ENCODE data around the gene PSMC2. TPM values are rescaled to one million over a fixed set of nuclear protein-coding genes. Genes with fewer than 3 reads are reported as not detected.

The PSMC2 gene
- total and polyA plus RNA-seq, 7 donors: 146 to 524 (median 244) TPM

DNA sequence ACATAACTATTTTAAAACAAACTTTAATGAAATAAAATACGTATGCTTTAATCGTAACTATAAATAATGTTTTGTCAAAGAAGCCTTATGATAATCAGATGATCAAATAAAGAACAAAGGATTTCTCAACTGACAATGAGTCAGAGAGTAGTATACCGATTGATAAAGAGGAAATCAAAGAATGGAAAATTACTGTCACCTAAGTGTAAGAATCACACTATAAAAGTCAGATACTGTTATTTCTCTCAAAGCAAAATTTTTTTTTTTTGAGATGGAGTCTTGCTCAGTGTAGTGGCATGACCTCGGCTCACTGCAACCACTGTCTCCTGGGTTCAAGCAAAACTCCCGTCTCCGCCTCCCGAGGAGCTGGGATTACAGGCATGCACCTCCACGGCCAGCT, 21.7 kb upstream of the PSMC2 start:
- Histone ChIP-seq H3K27me3 (ENCODE audit: insufficient read depth in 3 of 3, low read length in 2 of 3) (no peaks in the 10 kb centered on the region), H3K4me3 (no peak overlapping the region), H3K9me3 (no peaks in the 10 kb centered on the region), H3K36me3 (ENCODE audit: insufficient read depth in 1 of 2, low read depth in 1 of 2) (peaks cover 0 to 96% of the 10 kb centered on the region in 2 donors), H3K4me1 (no peaks in the 10 kb centered on the region), H3K27ac (no peak overlapping the region)
- ATAC-seq (no peak), DNase-seq (no peak)
- intact Hi-C loops (cut with DNase I): no loop called here
- TF ChIP-seq, protein P1, sequence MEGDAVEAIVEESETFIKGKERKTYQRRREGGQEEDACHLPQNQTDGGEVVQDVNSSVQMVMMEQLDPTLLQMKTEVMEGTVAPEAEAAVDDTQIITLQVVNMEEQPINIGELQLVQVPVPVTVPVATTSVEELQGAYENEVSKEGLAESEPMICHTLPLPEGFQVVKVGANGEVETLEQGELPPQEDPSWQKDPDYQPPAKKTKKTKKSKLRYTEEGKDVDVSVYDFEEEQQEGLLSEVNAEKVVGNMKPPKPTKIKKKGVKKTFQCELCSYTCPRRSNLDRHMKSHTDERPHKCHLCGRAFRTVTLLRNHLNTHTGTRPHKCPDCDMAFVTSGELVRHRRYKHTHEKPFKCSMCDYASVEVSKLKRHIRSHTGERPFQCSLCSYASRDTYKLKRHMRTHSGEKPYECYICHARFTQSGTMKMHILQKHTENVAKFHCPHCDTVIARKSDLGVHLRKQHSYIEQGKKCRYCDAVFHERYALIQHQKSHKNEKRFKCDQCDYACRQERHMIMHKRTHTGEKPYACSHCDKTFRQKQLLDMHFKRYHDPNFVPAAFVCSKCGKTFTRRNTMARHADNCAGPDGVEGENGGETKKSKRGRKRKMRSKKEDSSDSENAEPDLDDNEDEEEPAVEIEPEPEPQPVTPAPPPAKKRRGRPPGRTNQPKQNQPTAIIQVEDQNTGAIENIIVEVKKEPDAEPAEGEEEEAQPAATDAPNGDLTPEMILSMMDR (IDR thresholded peaks at IDR 0.05): no peak
- WGBS, 3 donors: 89 to 91% (median 91%) methylated on average over 8 of the region's 8 CpGs

DNA sequence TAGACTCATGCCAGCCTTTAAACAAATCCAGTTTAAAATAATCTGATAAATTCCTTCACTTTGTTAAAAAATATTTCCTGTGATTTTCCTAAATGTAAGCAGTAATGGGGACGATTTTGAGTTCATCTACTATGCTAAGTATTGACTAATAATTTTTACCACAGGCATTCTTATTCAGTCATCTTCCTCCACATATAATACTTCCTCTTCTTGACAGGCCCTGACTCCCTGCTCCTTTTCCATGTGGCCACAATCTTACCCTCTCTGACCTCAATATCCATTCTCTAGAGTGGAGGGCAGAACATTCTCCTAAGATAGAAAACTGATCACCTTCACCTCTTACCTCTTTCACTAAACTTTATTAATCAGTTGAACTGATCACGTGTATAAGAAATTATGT, 10.7 kb upstream of the PSMC2 start:
- 91 to 99% (median 93%) methylated on average over 2 of the region's 2 CpGs for WGBS, 3 donors
- Histone ChIP-seq H3K36me3 (ENCODE audit: insufficient read depth in 1 of 2, low read depth in 1 of 2) (peaks cover 5 to 88% of the 10 kb centered on the region in 2 donors), H3K27me3 (ENCODE audit: insufficient read depth in 3 of 3, low read length in 2 of 3) (no peaks in the 10 kb centered on the region), H3K4me1 (no peaks in the 10 kb centered on the region), H3K9me3 (no peaks in the 10 kb centered on the region), H3K27ac (no peak overlapping the region), H3K4me3 (no peak overlapping the region)
- no peak for ATAC-seq
- DNase-seq: no peak
- intact Hi-C loops (cut with DNase I): no loop called here
- TF ChIP-seq, protein P1 (IDR thresholded peaks at IDR 0.05): no peak

DNA sequence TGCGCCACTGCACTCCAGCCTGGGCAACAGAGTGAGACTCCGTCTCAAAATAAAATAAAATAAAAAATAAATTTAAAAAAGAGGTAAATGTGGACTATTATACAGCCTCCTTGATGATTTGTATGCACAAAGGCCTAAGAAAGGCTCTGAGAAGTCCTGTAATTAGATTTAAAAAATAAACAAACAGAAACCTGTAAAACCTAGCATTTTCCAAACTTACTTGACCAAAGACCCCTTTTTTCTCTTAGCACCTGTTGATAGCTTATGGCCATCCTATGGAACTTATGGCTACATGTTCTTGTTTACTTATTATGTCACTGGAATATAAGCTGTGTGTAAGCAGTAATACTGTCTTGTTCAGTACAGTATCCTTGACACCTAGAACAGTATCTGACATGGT, 8.6 kb upstream of the PSMC2 start:
- Histone ChIP-seq H3K36me3 (ENCODE audit: insufficient read depth in 1 of 2, low read depth in 1 of 2) (peaks cover 5 to 84% of the 10 kb centered on the region in 2 donors), H3K27ac (no peak overlapping the region), H3K27me3 (ENCODE audit: insufficient read depth in 3 of 3, low read length in 2 of 3) (no peaks in the 10 kb centered on the region), H3K9me3 (no peaks in the 10 kb centered on the region), H3K4me3 (no peak overlapping the region), H3K4me1 (peaks cover 9% of the 10 kb centered on the region)
- TF ChIP-seq, protein P1 (IDR thresholded peaks at IDR 0.05): no peak
- ATAC-seq (no peak), DNase-seq (no peak)
- 94 to 100% (median 99%) methylated on average over 2 of the region's 2 CpGs for WGBS, 3 donors
- intact Hi-C loops (cut with DNase I): no loop called here

DNA sequence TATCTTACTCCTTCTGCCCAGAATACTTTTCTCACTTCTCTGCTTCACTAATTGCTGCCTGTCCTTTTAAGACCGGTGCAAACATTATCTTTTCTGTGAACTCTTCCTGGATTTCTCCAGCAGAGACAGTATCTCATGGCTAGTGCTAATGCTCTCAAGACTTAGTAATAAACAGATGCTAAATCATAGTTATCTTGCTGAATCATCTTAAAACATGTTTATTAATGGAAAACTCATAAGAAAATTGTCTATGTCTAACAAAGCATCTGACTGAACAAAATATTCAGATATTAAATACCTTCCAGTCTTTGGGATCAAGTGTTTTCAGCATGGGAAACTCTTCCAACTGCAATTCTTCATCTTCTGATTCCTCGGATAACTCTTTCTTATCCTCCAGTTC, 6.0 kb upstream of the PSMC2 start:
- Histone ChIP-seq H3K27ac (no peak overlapping the region), H3K27me3 (ENCODE audit: insufficient read depth in 3 of 3, low read length in 2 of 3) (no peaks in the 10 kb centered on the region), H3K9me3 (no peaks in the 10 kb centered on the region), H3K4me3 (no peak overlapping the region), H3K36me3 (ENCODE audit: insufficient read depth in 1 of 2, low read depth in 1 of 2) (peaks cover 5 to 58% of the 10 kb centered on the region in 2 donors), H3K4me1 (peaks cover 15% of the 10 kb centered on the region)
- 86 to 89% (median 86%) methylated on average over 2 of the region's 2 CpGs for WGBS, 3 donors
- ATAC-seq (no peak), DNase-seq (no peak)
- intact Hi-C loops (cut with DNase I): no loop called here
- TF ChIP-seq, protein P1 (IDR thresholded peaks at IDR 0.05): no peak

DNA sequence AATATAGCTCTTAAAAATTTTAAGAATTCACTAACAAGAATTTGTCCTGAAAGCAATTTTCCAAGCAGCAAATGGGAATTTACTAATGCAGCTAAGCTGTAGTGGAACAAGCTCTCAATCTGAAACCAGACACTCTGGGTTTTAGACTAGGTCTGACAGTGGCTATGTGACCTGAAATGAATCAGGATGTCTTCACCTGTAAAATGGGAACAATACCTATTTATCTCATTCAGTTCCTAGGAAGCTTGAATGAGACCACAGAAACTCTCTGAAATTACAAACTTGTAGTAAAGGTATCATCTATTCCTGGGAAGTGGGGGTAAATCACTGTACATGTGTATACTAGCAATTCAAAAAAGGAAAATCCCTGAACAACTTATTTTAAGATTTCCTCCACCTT, 4.1 kb upstream of the PSMC2 start:
- ATAC-seq (no peak), DNase-seq (no peak)
- Histone ChIP-seq H3K9me3 (no peaks in the 10 kb centered on the region), H3K27me3 (ENCODE audit: insufficient read depth in 3 of 3, low read length in 2 of 3) (no peaks in the 10 kb centered on the region), H3K4me3 (peak overlapping the region; percentile 77), H3K27ac (peak overlapping the region; percentile 86), H3K4me1 (peaks cover 21% of the 10 kb centered on the region), H3K36me3 (ENCODE audit: insufficient read depth in 1 of 2, low read depth in 1 of 2) (peaks cover 0 to 40% of the 10 kb centered on the region in 2 donors)
- TF ChIP-seq, protein P1 (IDR thresholded peaks at IDR 0.05): no peak
- intact Hi-C loops (cut with DNase I): no loop called here
